Measurements from ENCODE around the gene TRIM43B. TPM values are rescaled to one million over a fixed set of nuclear protein-coding genes. Genes with fewer than 3 reads are reported as not detected.
"Not testable (repeated sequence)": the region's sequence is repeated elsewhere in the genome, so short reads cannot be mapped to it uniquely, and the experiment has no call there.

Gene TRIM43B
- total RNA-seq, 1 donor from 2014 or later = not detected

GRCh38 chr2:95433973-95434372 lies 50.6 kb downstream of the TRIM43B start:
- not testable (repeated sequence) for DNase-seq (ENCODE audit: low spot score)

- DNase-seq (ENCODE audit: low spot score) = not testable (repeated sequence)
Measured at GRCh38 chr2:95433373-95433772, 51.2 kb downstream of the TRIM43B start.

DNA sequence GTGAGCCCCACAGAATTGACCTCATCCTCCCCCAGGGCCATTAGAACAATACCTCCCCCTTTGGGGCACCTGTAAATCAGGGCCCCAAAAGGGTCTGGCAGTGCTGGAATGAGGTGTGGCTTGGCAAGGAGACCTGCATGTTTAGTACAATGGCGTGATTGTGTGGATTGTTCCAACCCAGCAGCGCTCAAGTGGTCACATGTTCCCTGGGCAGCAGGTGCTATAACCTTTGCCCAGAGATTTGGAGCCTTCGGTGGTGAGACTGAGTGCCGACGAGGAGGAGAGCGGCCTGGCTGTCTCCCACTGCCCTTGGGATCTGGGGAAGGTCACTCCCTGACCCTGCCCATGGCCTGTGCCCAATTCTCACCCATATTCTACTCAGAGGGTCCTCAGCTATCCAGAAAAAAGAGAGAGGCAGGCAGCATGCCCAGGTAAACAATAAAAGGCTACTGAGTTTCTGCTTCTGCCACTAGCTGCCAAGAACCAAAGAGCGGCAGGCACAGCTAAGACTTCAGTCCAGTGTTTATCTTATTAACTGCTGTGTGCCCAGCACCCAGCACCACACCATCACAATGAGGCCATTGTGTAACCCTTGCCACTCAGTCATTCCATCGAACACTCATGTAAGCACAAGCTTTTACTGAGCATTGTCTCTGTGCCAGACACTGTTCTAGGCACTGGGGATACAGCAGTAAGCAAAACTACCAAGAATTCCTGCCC lies 54.6 kb downstream of the TRIM43B start:
- not testable (repeated sequence) for DNase-seq (ENCODE audit: low spot score)

DNA sequence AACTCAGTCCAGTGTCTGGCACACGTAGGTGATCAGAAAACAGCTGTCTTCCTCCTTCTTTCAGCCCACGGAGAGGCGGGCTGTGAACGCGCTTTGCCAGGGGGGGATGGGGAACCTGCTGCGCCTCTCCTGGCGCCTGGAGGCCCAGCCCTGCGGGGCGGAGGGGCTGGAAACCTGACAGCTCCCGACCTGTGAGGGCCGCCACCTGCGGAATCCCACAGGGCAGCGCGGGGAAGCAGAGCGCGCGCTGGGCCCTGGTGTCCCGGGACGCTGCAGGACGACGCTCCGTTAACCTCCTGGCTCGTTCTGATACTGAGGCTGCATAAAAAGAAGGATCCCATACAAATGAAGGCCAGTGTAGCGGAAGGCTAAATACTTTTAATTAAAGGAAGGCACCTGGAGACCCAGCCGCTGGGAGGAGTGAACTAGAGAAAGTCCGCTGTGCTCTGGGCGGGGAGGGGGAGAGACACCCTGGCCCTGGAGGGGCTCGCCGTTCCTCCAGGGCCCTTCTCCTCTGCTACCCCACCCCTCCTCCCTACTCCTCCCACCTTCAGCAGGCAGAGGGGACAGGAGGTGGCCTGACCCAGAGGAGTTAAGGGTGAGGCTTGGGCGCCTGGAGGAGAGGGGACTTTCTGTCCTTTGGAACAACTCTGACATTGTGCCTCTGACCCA lies 57.2 kb downstream of the TRIM43B start:
- DNase-seq (ENCODE audit: low spot score) = not testable (repeated sequence)

Other genes starting within 250 kb of the TRIM43B start
- 2.4 TPM for gene PROM2, start 210.3 kb downstream of the TRIM43B start, total RNA-seq (ENCODE audit: insufficient read depth, low replicate concordance)
- gene KCNIP3, start 187.4 kb downstream of the TRIM43B start, total RNA-seq (ENCODE audit: insufficient read depth, low replicate concordance) = 12.5 TPM
- 16.9 TPM for gene FAHD2A, start 82.0 kb downstream of the TRIM43B start, total RNA-seq (ENCODE audit: insufficient read depth, low replicate concordance)
- gene TRIM43, start 107.2 kb upstream of the TRIM43B start, total RNA-seq (ENCODE audit: insufficient read depth, low replicate concordance) = not detected